Hippocampal formation (tissue), 2 donors: ENCODE results near the gene RAD23A.
"Not testable (repeated sequence)": the region's sequence is repeated elsewhere in the genome, so short reads cannot be mapped to it uniquely, and the experiment has no call there.

Source experiments
- DNase-seq, 2 donors: peaks; one replicate each; lab custom pipeline; 2025; lab: John Stamatoyannopoulos, UW

RAD23A gene

GRCh38 chr19:12937927-12938778 lies 7.5 kb upstream of the RAD23A start, which contains the start of gene CALR:
Gene CALR (plus strand): TSS chr19:12938609. CDS start chr19:12938680, 71 bp downstream.
- DNase-seq: peak; percentile 99 to 100

- DNase-seq: no peak
Observed at GRCh38 chr19:12938779-12939601, 6.7 kb upstream of the RAD23A start.

GRCh38 chr19:12939975-12940423 lies 5.7 kb upstream of the RAD23A start:
- no peak for DNase-seq

GRCh38 chr19:12940897-12941296 lies 4.8 kb upstream of the RAD23A start:
- no peak for DNase-seq

GRCh38 chr19:12943437-12944044 lies 2.1 kb upstream of the RAD23A start:
- no peak for DNase-seq

GRCh38 chr19:12944104-12944674 lies 1.5 kb upstream of the RAD23A start:
- no peak for DNase-seq

- DNase-seq: peak in 1 of 2 donors; percentile 55
Observed at GRCh38 chr19:12946092-12946721, 545 bp downstream of the RAD23A start.

GRCh38 chr19:12946731-12947496 lies 1.3 kb downstream of the RAD23A start:
- no peak for DNase-seq

- DNase-seq: no peak
Observed at GRCh38 chr19:12947702-12948611, 2.3 kb downstream of the RAD23A start.

GRCh38 chr19:12948612-12949362 lies 3.1 kb downstream of the RAD23A start:
- DNase-seq: no peak

GRCh38 chr19:12949363-12950283 lies 4.0 kb downstream of the RAD23A start:
- DNase-seq: no peak

GRCh38 chr19:12952050-12952449 lies 6.4 kb downstream of the RAD23A start:
- not testable (repeated sequence) for DNase-seq

- DNase-seq: no peak
Observed at GRCh38 chr19:12952488-12953137, 7.0 kb downstream of the RAD23A start.

- peak in 1 of 2 donors; percentile 62 for DNase-seq
Observed at GRCh38 chr19:12953138-12953798, 7.6 kb downstream of the RAD23A start.

GRCh38 chr19:12953799-12954611 lies 8.3 kb downstream of the RAD23A start:
- no peak for DNase-seq

- no peak for DNase-seq
Observed at GRCh38 chr19:12954612-12954962, 8.9 kb downstream of the RAD23A start.
